Natural killer cell (primary cell): ENCODE results near the gene DNAAF8. TPM values are rescaled to one million over a fixed set of nuclear protein-coding genes. Genes with fewer than 3 reads are reported as not detected.
"Not testable (repeated sequence)": the region's sequence is repeated elsewhere in the genome, so short reads cannot be mapped to it uniquely, and the experiment has no call there.

Experiments used
- ATAC-seq, 3 donors: fragments of 150-1000 bp in 2 of 3; fragments of 200-7000 bp in 1 of 3; cut with Tn5 transposase; 1 replicate in 1 of 3; 2 replicates in 2 of 3; pipeline ENCODE4 v1.10.0; 2021; ENCODE audit warnings: mild to moderate bottlenecking in 2 of 3, moderate library complexity in 2 of 3
- DNase-seq, 2 donors: peaks; one replicate each; pipeline versions ENCODE4 v3.0.0 to v3.0.0-alpha.2; 2013 to 2021; ENCODE audit warnings: mixed read lengths in 1 of 2
- H3K27ac ChIP-seq: one replicate; pipeline ENCODE4 v1.5.1; 2013; ENCODE audit warnings: mild to moderate bottlenecking, low read length
- H3K27me3 ChIP-seq: one replicate; pipeline ENCODE4 v1.6.1; 2013; ENCODE audit warnings: low read length; ENCODE audit not compliant: control insufficient read depth, insufficient read depth
- H3K36me3 ChIP-seq: one replicate; pipeline ENCODE4 v1.6.1; 2013; ENCODE audit warnings: low read length; ENCODE audit not compliant: control insufficient read depth, insufficient read depth
- H3K4me1 ChIP-seq: one replicate; pipeline ENCODE4 v1.6.1; 2013; ENCODE audit warnings: low read length; ENCODE audit not compliant: control insufficient read depth, insufficient read depth
- H3K4me3 ChIP-seq: one replicate; pipeline ENCODE4 v1.5.1; 2013; ENCODE audit warnings: low read length
- H3K9me3 ChIP-seq: one replicate; pipeline ENCODE4 v1.6.1; 2013; ENCODE audit warnings: low read length; ENCODE audit not compliant: control insufficient read depth, insufficient read depth
- H3K27ac Mint-ChIP-seq, 2 donors: one replicate each; pipeline ENCODE4 v1.8.0; 2022; ENCODE audit warnings: mild to moderate bottlenecking in 2 of 2, mixed read lengths in 2 of 2, moderate library complexity in 1 of 2
- H3K27me3 Mint-ChIP-seq, 2 donors: one replicate each; pipeline ENCODE4 v1.8.0; 2022; ENCODE audit warnings: low read depth in 2 of 2, mixed read lengths in 2 of 2
- H3K36me3 Mint-ChIP-seq: one replicate; pipeline ENCODE4 v1.8.0; 2022; ENCODE audit warnings: mixed read lengths
- H3K4me1 Mint-ChIP-seq, 2 donors: one replicate each; pipeline ENCODE4 v1.8.0; 2022; ENCODE audit warnings: mixed read lengths in 2 of 2
- H3K4me3 Mint-ChIP-seq: one replicate; pipeline ENCODE4 v1.8.0; 2022; ENCODE audit warnings: mild to moderate bottlenecking, moderate library complexity, mixed read lengths
- H3K9me3 Mint-ChIP-seq, 2 donors: one replicate each; pipeline ENCODE4 v1.8.0; 2022; ENCODE audit warnings: mixed read lengths in 2 of 2
- WGBS: methylation state at CpG from one replicate; pipeline ENCODE4 v1.1.7; 2013; ENCODE audit warnings: missing lambda C conversion rate; ENCODE audit not compliant: insufficient coverage; 5-methylcytosine and 5-hydroxymethylcytosine counted together
- intact Hi-C: fragments of 100-400 bp; cut with micrococcal nuclease; formaldehyde crosslinking; loops from one replicate; pipeline ENCODE4 v1.14.2; 2022
- total RNA-seq, 4 donors: library from RNA; stranded (reverse); fragments of 120-200 nt in 1 of 4; gene quantifications; one replicate each; pipeline versions ENCODE4 v1.2.3 to v1.2.4, GENCODE V29; 2013 to 2022
- TF ChIP-seq, protein P1 (sequence below): fragments of 200-600 bp; IDR thresholded peaks from one replicate; pipeline ENCODE4 v1.8.0; 2022; ENCODE audit warnings: antibody characterized with exemption

Gene DNAAF8
- total RNA-seq, 3 donors from 2014 or later (not counting 1 experiment from before 2014, with no cell fraction given) = 0.54 TPM; not detected in 2

DNA sequence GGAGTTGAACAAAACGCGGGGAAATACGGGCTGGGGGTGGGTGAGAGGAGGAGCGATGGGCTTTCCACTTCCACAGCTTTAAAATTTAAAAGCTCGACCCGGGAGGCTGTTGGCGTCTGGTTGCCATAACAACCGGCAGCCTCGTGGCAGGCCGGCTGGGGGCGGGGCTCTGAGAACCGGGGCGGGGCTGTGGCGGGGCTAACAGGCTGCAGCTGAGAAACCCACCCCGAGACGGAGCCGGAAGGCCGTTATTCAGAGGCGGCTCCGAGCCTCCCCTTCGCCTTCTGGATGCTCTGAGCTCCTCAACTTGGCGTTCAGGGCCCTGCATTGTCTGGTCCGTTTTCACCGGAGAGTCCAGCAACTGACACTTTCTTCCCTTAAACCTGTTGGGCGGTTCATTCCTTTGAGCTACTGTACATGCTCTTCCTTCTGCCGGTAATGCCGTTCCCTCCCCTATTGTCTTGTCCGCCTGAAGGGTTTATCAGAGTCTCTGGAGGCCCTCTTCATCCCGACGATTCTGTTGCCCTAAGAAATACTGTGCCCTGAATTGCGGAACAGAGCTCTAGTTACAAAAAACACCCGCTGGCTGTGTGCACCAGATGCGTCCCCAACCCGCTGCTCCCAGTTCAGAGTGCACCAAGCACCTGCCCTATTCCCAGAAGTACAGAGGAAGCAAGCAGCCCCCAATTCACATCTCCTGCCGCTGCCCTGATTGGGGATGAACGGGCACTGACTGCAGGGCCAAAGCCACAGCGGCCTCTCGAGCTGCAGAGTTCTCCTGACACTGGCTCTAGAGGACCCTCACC is 596 bp downstream of the DNAAF8 start:
- peaks cover 18% of the 10 kb centered on the region for H3K4me1 ChIP-seq
- no peaks in the 10 kb centered on the region for H3K36me3 Mint-ChIP-seq
- H3K4me1 Mint-ChIP-seq = peaks cover 12 to 24% of the 10 kb centered on the region in 2 donors
- peak overlapping the region; percentile 73 for H3K27ac ChIP-seq
- no peaks in the 10 kb centered on the region for H3K27me3 Mint-ChIP-seq
- H3K27me3 ChIP-seq = no peaks in the 10 kb centered on the region
- peak overlapping the region; percentile 90 for H3K4me3 Mint-ChIP-seq
- peak; percentile 92 to 95 for DNase-seq
- H3K27ac Mint-ChIP-seq = peak overlapping the region; percentile 87 to 91
- intact Hi-C loops = loop anchor here (1.0 to 2.0 kb wide), 3 partner anchors 34 to 68 kb away; partner anchors contain the start of genes NUDT16L1 and ROGDI
- no peaks in the 10 kb centered on the region for H3K9me3 Mint-ChIP-seq
- H3K9me3 ChIP-seq = no peaks in the 10 kb centered on the region
- TF ChIP-seq, protein P1, sequence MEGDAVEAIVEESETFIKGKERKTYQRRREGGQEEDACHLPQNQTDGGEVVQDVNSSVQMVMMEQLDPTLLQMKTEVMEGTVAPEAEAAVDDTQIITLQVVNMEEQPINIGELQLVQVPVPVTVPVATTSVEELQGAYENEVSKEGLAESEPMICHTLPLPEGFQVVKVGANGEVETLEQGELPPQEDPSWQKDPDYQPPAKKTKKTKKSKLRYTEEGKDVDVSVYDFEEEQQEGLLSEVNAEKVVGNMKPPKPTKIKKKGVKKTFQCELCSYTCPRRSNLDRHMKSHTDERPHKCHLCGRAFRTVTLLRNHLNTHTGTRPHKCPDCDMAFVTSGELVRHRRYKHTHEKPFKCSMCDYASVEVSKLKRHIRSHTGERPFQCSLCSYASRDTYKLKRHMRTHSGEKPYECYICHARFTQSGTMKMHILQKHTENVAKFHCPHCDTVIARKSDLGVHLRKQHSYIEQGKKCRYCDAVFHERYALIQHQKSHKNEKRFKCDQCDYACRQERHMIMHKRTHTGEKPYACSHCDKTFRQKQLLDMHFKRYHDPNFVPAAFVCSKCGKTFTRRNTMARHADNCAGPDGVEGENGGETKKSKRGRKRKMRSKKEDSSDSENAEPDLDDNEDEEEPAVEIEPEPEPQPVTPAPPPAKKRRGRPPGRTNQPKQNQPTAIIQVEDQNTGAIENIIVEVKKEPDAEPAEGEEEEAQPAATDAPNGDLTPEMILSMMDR = no peak
- H3K4me3 ChIP-seq = peak overlapping the region; percentile 97
- H3K36me3 ChIP-seq = no peaks in the 10 kb centered on the region
- WGBS = 11% methylated on average over 38 of the region's 38 CpGs
- ATAC-seq = peak; percentile 82 to 91 (median 83)

GRCh38 chr16:4736546-4736945 is 2.2 kb downstream of the DNAAF8 start:
- no peaks in the 10 kb centered on the region for H3K27me3 Mint-ChIP-seq
- no peaks in the 10 kb centered on the region for H3K36me3 ChIP-seq
- H3K27ac ChIP-seq = no peak overlapping the region
- WGBS = 96% methylated on average over 4 of the region's 4 CpGs
- peak overlapping the region; percentile 31 for H3K4me3 Mint-ChIP-seq
- H3K4me3 ChIP-seq = no peak overlapping the region
- TF ChIP-seq, protein P1 = no peak
- H3K4me1 Mint-ChIP-seq = peaks cover 12 to 24% of the 10 kb centered on the region in 2 donors
- H3K36me3 Mint-ChIP-seq = no peaks in the 10 kb centered on the region
- H3K9me3 Mint-ChIP-seq = no peaks in the 10 kb centered on the region
- peaks cover 18% of the 10 kb centered on the region for H3K4me1 ChIP-seq
- intact Hi-C loops = no loop called here
- no peaks in the 10 kb centered on the region for H3K27me3 ChIP-seq
- H3K27ac Mint-ChIP-seq = no peak overlapping the region
- no peak for ATAC-seq
- no peak for DNase-seq
- H3K9me3 ChIP-seq = no peaks in the 10 kb centered on the region

DNA sequence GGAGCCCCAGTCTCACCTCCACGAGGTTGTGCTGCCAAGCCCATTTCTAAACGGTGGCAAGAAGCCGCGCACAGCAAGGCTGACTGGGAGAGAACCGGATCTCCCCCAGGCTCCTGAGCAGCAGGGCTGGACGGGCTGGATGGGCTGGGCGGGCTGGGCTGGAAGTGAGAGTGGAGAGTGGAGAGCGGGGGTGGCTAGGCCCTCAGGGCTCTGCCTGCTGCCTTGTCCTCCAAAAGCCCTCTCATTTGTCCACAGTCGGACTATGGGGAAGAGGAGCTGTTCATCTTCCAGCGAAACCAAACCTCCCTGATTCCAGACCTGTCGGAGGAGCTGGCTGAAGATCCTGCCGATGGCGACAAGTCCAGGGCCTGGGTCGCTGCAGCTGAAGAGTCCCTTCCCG is 3.2 kb downstream of the DNAAF8 start:
- no peaks in the 10 kb centered on the region for H3K27me3 Mint-ChIP-seq
- H3K27me3 ChIP-seq = no peaks in the 10 kb centered on the region
- TF ChIP-seq, protein P1 = no peak
- H3K36me3 ChIP-seq = no peaks in the 10 kb centered on the region
- DNase-seq (no peak), ATAC-seq (no peak)
- no peaks in the 10 kb centered on the region for H3K9me3 ChIP-seq
- H3K4me1 ChIP-seq = peaks cover 18% of the 10 kb centered on the region
- 89% methylated on average over 15 of the region's 15 CpGs for WGBS
- H3K4me3 Mint-ChIP-seq = no peak overlapping the region
- no peaks in the 10 kb centered on the region for H3K36me3 Mint-ChIP-seq
- intact Hi-C loops = no loop called here
- H3K9me3 Mint-ChIP-seq = no peaks in the 10 kb centered on the region
- H3K27ac ChIP-seq = no peak overlapping the region
- no peak overlapping the region for H3K27ac Mint-ChIP-seq
- peaks cover 11 to 24% of the 10 kb centered on the region in 2 donors for H3K4me1 Mint-ChIP-seq
- no peak overlapping the region for H3K4me3 ChIP-seq

DNA sequence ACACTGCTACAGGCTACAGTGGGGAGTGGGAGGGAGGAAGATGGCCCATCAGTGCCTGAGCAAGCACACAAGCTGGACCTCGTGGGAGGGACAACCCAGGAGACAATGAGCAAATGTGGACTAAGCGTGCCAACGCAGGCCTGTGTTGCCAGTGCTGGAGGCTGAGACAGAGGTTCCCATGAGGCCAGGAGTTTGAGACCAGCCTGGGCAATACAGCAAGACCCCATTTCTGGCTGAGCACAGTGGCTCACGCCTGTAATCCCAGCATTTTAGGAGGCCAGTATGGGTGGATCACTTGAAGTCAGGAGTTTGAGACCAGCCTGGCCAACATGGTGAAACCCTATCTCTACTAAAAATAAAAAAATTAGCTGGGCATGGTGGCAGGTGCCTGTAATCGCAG is 4.0 kb downstream of the DNAAF8 start:
- H3K36me3 ChIP-seq, H3K27ac Mint-ChIP-seq, H3K4me3 Mint-ChIP-seq, intact Hi-C loops, H3K36me3 Mint-ChIP-seq, H3K4me3 ChIP-seq, H3K9me3 ChIP-seq, H3K27ac ChIP-seq, H3K9me3 Mint-ChIP-seq, DNase-seq, H3K27me3 ChIP-seq, ATAC-seq, H3K27me3 Mint-ChIP-seq: not testable (repeated sequence)
- H3K4me1 Mint-ChIP-seq = peaks cover 12 to 22% of the 10 kb centered on the region in 2 donors
- 89% methylated on average over 5 of the region's 5 CpGs for WGBS
- H3K4me1 ChIP-seq = peaks cover 15% of the 10 kb centered on the region
